GM19455 (cell line): ENCODE results near the gene CCRL2.

Source experiments
- ATAC-seq: cut with Tn5 transposase; IDR thresholded peaks from one replicate; pipeline ENCODE4 v1.9.1; 2021; ENCODE audit not compliant: unreplicated experiment

CCRL2 gene

DNA sequence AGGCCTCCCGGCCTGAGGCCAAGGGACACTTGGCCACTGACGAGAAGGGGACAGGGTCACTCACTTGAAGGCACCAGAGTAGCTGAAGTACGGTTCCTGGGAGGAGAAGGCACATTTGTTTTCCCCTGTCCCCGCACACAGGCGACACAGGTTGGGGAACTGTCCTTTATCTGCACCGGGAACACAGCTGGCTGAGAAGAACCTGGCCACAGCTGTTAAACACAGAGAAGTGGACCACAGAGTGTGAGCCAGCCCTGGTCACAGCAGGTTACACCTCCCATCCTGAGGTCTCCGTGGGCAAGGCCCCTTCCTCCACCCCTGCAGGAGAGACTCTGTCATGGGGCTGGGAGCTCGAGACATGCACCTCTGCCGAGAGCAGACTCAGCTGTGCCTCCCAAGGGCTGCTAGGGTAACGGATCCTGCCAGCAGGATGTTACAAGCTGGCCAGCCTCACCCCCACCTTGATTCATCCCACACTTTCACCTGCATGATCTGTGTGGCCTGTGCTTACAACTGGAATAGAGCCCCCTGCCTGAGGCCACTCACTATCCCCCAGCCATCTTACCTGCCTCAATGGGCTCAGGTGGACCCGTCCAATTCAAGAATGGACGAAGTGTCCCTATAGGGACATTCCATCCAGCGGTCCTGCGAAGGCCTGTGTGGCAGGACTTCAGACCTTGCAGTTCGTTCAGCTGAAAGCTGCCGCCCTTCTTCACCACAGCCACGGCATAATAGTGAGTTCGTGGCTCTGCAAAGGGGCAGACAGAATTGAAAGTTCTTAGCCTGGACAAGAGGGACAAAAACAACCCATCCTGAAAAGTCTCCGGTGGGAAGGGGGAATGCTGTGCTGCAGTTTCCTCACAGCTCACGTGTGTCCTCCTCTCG, 48.4 kb downstream of the CCRL2 start:
- no peak for ATAC-seq

- no peak for ATAC-seq
Observed at GRCh38 chr3:46456118-46456517, 49.1 kb downstream of the CCRL2 start.
